ENCODE results near the gene ELMOD3. TPM values are rescaled to one million over a fixed set of nuclear protein-coding genes. Genes with fewer than 3 reads are reported as not detected.
A peak's percentile ranks its signal among the peaks of the same experiment; 100 is the strongest.
"Not testable (repeated sequence)": the region's sequence is repeated elsewhere in the genome, so short reads cannot be mapped to it uniquely, and the experiment has no call there.

Gene ELMOD3
- total RNA-seq, 1 donor from 2014 or later, result 29.6 TPM

DNA sequence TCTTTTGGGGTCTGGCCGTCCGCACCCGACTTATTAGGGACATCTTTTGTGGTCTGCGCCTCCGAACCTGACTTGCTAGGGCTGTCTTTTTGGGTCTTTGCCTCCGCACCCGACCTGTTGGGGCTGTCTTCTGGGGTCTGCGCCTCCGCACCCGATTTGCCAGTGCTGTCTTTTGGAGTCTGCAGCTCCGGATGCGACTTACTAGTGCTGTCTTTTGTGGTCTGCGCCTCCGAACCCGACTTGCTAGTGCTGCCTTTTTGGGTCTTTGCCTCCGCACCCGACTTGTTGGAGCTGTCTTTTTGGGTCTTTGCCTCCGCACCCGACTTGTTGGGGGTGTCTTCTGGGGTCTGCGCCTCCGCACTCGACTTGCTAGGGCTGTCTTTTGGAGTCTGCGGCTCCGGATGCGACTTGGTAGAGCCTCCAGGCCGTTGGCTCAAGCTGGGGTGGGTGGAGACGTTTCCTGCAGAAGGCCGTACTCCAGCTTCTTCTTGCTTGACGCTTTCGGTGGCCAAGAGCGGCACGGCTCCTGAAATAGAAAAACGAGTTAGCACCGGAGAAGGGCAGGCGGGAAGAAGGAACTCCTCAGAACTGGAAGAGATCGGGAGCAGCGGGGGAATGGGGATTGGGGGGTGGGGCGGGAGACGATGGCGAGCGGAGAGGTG is 27.3 kb upstream of the ELMOD3 start:
- ATAC-seq (peak; percentile 51), DNase-seq (ENCODE audit: low spot score) (peak; percentile 75)
- intact Hi-C loops (cut with DNase I), result no loop called here

- intact Hi-C loops (cut with DNase I), result no loop called here
- DNase-seq (ENCODE audit: low spot score), result peak; percentile 96
- ATAC-seq, result peak; percentile 99
Observed at GRCh38 chr2:85327822-85328617, 26.5 kb upstream of the ELMOD3 start, which contains the start of gene TGOLN2. Gene TGOLN2, minus strand, starts transcription at chr2:85327989. Its CDS starts 27 bp downstream, at chr2:85327962.

- DNase-seq (ENCODE audit: low spot score) (no peak), ATAC-seq (no peak)
- intact Hi-C loops (cut with DNase I), result no loop called here
Observed at GRCh38 chr2:85329181-85329651, 25.4 kb upstream of the ELMOD3 start.

DNA sequence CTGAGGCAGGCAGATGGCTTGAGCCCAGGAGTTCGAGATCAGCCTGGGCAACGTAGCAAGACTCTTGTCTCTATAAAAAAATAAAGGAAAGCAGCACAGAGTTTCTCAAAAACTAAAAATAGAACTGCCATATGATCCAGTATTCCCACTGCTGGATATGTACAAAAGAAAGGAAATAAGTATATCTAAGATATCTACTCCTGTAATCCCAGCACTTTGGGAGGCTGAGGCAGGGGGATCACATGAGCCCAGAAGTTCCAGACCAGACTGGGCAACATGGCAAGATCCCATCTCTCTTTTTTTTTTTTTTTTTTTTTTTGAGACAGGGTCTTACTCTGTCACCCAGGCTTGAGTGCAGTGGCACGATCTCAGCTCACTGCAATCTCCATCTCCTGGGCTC is 24.9 kb upstream of the ELMOD3 start:
- DNase-seq (ENCODE audit: low spot score); ATAC-seq; intact Hi-C loops (cut with DNase I): not testable (repeated sequence)

DNA sequence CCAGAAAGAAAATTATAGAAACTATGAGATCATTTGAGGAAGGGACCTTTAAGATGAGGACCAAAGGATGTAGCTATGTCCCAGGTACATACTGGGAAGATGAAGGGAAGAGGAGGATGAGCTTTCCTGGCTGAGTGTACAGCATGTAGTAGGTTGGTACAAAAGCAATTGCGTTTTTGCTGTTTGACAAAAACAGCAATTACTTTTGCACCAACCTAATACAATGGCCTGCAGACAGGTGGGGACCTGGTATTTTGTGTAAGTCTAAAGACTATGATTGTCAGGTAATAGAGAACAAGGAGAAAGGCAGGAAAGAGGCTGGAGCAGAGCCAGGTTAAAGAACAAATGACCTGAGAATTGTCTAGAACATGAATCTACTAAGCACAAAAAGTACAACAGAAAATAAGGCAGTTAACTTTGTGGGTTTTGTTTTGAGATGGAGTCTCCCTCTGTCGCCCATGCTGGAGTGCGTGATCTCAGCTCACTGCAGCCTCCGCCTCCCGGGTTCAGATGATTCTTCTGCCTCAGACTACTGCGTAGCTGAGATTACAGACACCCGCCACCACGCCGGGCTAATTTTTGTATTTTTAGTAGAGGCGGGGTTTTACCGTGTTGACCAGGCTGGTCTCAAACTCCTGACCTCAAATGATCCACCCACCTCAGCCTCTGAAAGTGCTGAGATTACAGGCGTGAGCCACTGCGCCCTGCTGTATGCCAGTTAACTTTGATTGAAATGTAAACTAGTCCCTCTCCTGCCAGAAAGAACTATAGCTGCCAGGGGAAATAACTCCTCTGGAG is 23.5 kb upstream of the ELMOD3 start:
- intact Hi-C loops (cut with DNase I), result no loop called here
- DNase-seq (ENCODE audit: low spot score) (no peak), ATAC-seq (no peak)

DNA sequence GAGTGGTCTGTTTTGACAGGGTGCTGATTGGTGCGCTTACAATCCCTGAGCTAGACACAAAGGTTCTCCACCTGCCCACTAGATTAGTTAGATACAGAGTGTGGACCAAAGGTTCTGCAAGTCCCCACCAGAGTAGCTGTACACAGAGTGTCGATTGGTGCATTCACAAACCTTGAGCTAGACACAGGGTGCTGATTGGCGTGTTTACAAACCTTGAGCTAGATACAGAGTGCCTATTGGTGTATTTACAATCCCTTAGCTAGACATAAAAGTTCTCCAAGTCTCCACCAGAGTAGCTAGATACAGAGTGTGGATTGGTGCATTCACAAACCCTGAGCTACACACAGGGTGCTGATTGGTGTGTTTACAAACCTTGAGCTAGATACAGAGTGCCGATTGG is 20.7 kb upstream of the ELMOD3 start:
- intact Hi-C loops (cut with DNase I); ATAC-seq; DNase-seq (ENCODE audit: low spot score): not testable (repeated sequence)

GRCh38 chr2:85334928-85335327 is 19.6 kb upstream of the ELMOD3 start:
- ATAC-seq (no peak), DNase-seq (ENCODE audit: low spot score) (no peak)
- intact Hi-C loops (cut with DNase I), result no loop called here

GRCh38 chr2:85340034-85340892 is 14.3 kb upstream of the ELMOD3 start:
- intact Hi-C loops (cut with DNase I), result no loop called here
- DNase-seq (ENCODE audit: low spot score) (no peak), ATAC-seq (peak; percentile 48)

GRCh38 chr2:85341269-85342029 is 13.1 kb upstream of the ELMOD3 start:
- no peak for ATAC-seq
- intact Hi-C loops (cut with DNase I), result no loop called here

GRCh38 chr2:85342156-85342555 is 12.4 kb upstream of the ELMOD3 start:
- intact Hi-C loops (cut with DNase I), result no loop called here
- DNase-seq (ENCODE audit: low spot score) (no peak), ATAC-seq (no peak)

More at GRCh38 chr2:85341269-85342029, 13.1 kb upstream of the ELMOD3 start:
- no peak for DNase-seq (ENCODE audit: low spot score)

DNA sequence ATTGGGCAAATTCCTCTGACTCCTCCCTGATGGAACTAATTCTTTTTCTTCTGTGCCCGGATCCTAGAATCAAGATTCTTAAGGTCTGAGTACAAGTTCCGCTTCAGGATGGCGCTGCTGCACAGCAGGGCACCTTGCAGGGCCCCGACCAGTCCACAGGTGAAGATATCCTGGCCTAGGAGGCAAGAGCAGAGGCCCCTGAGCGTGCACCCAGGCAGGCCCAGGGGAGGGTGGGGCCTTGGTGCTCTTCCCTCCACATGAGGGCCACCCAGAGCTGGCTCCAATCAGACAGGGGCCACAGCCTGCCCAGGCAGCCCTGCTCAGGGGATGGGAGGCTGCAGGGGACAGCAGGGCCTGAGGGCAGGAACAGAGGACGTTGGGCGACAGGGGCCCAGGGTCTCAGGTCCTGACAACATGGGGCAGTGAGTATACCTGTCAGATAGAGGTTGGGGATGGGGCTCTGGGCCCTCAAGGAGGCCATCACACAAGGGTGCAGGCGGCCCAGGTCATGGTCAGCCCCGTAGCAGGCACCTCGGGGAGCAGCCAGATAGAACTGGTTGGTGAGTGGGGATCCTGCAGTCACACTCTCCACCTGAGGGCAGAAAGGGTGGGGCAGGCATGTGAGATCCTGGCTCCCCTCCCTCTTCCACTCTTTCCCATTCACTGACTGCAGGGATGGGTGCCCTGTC is 11.2 kb upstream of the ELMOD3 start:
- ATAC-seq; DNase-seq (ENCODE audit: low spot score); intact Hi-C loops (cut with DNase I): not testable (repeated sequence)

- intact Hi-C loops (cut with DNase I), result no loop called here
- DNase-seq (ENCODE audit: low spot score) (no peak), ATAC-seq (no peak)
Observed at GRCh38 chr2:85344356-85344954, 10.1 kb upstream of the ELMOD3 start.

GRCh38 chr2:85347599-85347998 is 7.0 kb upstream of the ELMOD3 start:
- intact Hi-C loops (cut with DNase I), result no loop called here

GRCh38 chr2:85353876-85354285 is 688 bp upstream of the ELMOD3 start:
- intact Hi-C loops (cut with DNase I), result no loop called here
- ATAC-seq (peak; percentile 21), DNase-seq (ENCODE audit: low spot score) (no peak)

More at GRCh38 chr2:85347599-85347998, 7.0 kb upstream of the ELMOD3 start:
- ATAC-seq (no peak), DNase-seq (ENCODE audit: low spot score) (no peak)

GRCh38 chr2:85355073-85355410 is 473 bp downstream of the ELMOD3 start:
- no peak for DNase-seq (ENCODE audit: low spot score)
- ATAC-seq, result peak; percentile 3
- intact Hi-C loops (cut with DNase I), result no loop called here

DNA sequence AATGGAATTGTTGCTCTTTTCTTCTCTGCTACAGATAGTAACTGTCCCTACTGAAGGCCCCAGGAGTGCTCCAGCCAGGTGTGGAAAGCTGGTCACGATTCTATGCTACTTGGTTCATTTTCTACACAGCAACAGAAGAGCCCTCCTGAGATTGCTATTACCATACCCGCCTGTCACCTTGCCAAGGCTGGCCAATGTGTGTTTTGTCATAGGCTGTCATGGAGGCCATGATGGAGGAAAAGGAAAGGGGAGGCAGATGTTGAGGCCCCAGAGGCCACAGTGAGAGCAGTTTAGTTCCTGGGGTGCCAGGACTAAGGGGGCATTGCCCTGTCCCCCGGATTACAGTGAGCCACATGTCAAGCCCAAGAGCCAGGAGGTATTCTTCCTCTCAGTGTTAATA is 952 bp downstream of the ELMOD3 start:
- ATAC-seq (no peak), DNase-seq (ENCODE audit: low spot score) (no peak)
- intact Hi-C loops (cut with DNase I), result no loop called here

DNA sequence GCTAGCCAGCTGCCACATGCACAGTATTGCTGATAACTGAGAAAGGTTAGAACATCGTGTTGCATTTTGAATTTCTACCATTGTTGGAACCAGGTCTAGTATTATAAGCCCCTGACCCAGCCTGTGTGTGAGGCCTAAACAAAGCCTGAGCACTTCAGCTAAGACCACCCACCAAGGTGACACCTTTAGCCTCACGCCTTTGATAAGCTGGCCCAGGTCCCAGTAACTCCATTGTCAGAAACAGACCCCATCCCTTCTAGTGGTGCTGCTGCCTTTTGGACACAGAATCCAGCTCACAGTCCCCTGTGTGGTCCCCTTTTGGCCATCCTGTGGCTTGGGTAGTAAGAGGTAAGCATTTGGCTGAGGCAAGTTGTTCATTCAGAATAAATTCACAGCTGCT is 1.6 kb downstream of the ELMOD3 start:
- intact Hi-C loops (cut with DNase I), result no loop called here
- ATAC-seq (no peak), DNase-seq (ENCODE audit: low spot score) (no peak)

Measured in sciatic nerve (tissue), 2 donors.